Activated naive CD4-positive, alpha-beta T cell treated with anti-CD3 and anti-CD28 coated beads for 36 hours (primary cell): ENCODE results near the gene CCNH. TPM values are rescaled to one million over a fixed set of nuclear protein-coding genes. Genes with fewer than 3 reads are reported as not detected.

Experiments
- CTCF ChIA-PET: fragments of 350-600 bp; sonication (Branson Sonifier 250); formaldehyde crosslinking; loops from one replicate; lab custom pipeline; 2021; ENCODE audit warnings: antibody characterized with exemption; lab: Charles Lee
- DNase-seq: peaks from one replicate; pipeline ENCODE4 v3.0.0-alpha.2; 2020
- H3K27ac Mint-ChIP-seq: one replicate; pipeline ENCODE4 v1.8.0; 2021; ENCODE audit warnings: mild to moderate bottlenecking, mixed read lengths
- H3K27me3 Mint-ChIP-seq: one replicate; pipeline ENCODE4 v1.8.0; 2021; ENCODE audit warnings: low read depth, mixed read lengths
- H3K36me3 Mint-ChIP-seq: one replicate; pipeline ENCODE4 v1.8.0; 2021; ENCODE audit warnings: low read depth, mixed read lengths
- H3K4me1 Mint-ChIP-seq: one replicate; pipeline ENCODE4 v1.8.0; 2021; ENCODE audit warnings: low read depth, mixed read lengths
- H3K4me3 Mint-ChIP-seq: one replicate; pipeline ENCODE4 v1.8.0; 2021; ENCODE audit warnings: mild to moderate bottlenecking, moderate library complexity, mixed read lengths
- H3K9me3 Mint-ChIP-seq: one replicate; pipeline ENCODE4 v1.8.0; 2021; ENCODE audit warnings: mixed read lengths
- intact Hi-C: fragments of 100-400 bp; cut with micrococcal nuclease; formaldehyde crosslinking; loops from one replicate; pipeline ENCODE4 v1.15.1; 2023
- total RNA-seq, 2 experiments: library from RNA; stranded (reverse); gene quantifications; one replicate each; pipeline ENCODE4 v1.2.3, GENCODE V29; 2021

The CCNH gene
- total RNA-seq, 2 experiments from 2014 or later: 58.1 to 61.6 TPM

DNA sequence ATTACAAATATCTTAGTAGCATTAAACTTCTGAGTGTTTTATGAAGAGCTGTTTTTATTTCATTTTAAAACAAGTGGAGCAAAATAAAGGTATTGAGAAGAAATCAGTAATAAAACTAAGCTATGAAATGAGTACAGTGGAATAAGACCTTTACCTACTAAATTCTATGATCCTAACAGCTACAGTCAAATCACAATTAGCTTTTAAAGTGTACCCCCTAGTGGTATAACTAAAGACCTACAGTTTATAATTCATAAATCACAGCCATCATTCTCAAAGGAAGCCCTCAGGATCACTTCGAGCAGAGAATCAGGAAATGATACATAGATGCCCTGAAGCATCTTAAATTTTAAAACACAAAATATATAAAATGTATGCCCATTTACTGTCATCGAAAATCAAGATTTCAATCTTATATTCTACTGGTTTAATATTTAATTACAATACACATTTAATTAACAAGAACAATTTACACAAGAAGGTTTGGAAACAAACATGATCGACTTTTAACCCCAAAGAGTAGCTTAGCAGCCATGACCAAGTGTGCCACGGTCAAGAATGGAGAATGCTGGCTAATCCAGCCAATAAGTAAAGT, 12.3 kb downstream of the CCNH start:
- DNase-seq: no peak
- peaks cover 34% of the 10 kb centered on the region for H3K4me1 Mint-ChIP-seq
- no peak overlapping the region for H3K4me3 Mint-ChIP-seq
- CTCF ChIA-PET: interaction anchor here (0.7 to 3.3 kb wide), 25 partner anchors 8 to 520 kb away, joined by 3 to 29 read pairs (median 4); partner anchors contain the start of gene CCNH
- intact Hi-C loops: loop anchor here (1.0 to 10.0 kb wide), 6 partner anchors 133 to 519 kb away; partner anchors contain the start of gene RASA1
- H3K27me3 Mint-ChIP-seq: no peaks in the 10 kb centered on the region
- H3K9me3 Mint-ChIP-seq: no peaks in the 10 kb centered on the region
- H3K36me3 Mint-ChIP-seq: peaks cover 39% of the 10 kb centered on the region
- no peak overlapping the region for H3K27ac Mint-ChIP-seq

DNA sequence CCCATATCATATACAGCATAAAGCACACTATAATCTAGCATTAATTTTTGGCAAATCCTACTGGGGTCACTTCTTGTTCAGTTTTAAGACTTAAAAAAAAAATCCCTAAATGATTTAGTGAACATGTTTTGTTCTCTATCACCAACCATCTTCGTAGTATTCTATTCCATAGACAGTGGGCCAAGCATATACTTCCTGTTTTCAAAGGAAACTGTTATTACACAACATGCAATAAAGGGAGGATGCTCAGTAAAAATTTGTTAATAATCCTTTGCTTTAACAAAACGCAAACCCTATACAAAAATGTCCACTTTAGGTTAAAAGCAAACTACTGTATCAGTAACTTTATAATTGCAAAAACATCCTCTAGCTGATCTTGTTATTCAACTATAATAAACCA, 13.0 kb downstream of the CCNH start:
- H3K36me3 Mint-ChIP-seq: peaks cover 42% of the 10 kb centered on the region
- CTCF ChIA-PET: interaction anchor here (0.7 to 3.3 kb wide), 24 partner anchors 7 to 519 kb away, joined by 3 to 29 read pairs (median 4); partner anchors contain the start of gene CCNH

DNA sequence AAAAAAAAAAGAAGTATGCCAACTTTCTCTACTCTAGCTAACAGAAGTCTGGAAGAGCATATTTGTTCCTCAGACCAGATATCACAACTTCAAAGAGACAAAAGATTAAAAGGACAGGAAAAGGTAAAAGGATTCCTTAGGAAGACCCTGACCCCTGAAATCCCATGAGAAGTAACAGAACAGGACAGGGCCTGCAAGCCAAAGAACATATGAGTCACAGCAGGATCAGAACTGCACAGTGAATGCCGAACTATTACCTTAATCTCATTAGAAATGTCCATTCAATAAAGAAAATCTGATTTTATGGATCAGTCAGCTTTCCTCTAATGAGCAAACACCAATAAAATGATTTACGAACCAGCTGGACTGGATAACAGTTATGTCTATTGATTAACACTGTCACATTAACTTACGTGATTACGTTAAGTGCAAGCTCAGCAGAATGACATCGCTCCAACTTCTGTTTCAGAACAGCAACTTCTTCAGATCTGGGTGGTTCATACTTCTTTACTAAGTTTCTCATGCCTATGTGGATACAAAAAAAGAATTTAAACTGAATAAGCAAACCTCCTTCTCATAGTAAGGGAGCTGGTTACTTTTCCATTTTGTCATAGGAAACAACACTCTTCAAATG, 13.6 kb downstream of the CCNH start:
- Mint-ChIP-seq H3K36me3 (peaks cover 42% of the 10 kb centered on the region), H3K9me3 (no peaks in the 10 kb centered on the region), H3K4me1 (peaks cover 28% of the 10 kb centered on the region), H3K27me3 (no peaks in the 10 kb centered on the region), H3K4me3 (no peak overlapping the region), H3K27ac (peak overlapping the region; percentile 30)
- CTCF ChIA-PET: interaction anchor here (0.6 to 3.3 kb wide), 10 partner anchors 9 to 518 kb away, joined by 3 to 29 read pairs (median 4); partner anchors contain the start of gene CCNH
- DNase-seq: no peak
- intact Hi-C loops: no loop called here

More for the DNA sequence above, 13.0 kb downstream of the CCNH start:
- Mint-ChIP-seq H3K27me3 (no peaks in the 10 kb centered on the region), H3K9me3 (no peaks in the 10 kb centered on the region), H3K27ac (no peak overlapping the region), H3K4me1 (peaks cover 32% of the 10 kb centered on the region), H3K4me3 (no peak overlapping the region)
- no peak for DNase-seq
- intact Hi-C loops: loop anchor here (1.0 to 10.0 kb wide), 6 partner anchors 132 to 518 kb away; partner anchors contain the start of gene RASA1

DNA sequence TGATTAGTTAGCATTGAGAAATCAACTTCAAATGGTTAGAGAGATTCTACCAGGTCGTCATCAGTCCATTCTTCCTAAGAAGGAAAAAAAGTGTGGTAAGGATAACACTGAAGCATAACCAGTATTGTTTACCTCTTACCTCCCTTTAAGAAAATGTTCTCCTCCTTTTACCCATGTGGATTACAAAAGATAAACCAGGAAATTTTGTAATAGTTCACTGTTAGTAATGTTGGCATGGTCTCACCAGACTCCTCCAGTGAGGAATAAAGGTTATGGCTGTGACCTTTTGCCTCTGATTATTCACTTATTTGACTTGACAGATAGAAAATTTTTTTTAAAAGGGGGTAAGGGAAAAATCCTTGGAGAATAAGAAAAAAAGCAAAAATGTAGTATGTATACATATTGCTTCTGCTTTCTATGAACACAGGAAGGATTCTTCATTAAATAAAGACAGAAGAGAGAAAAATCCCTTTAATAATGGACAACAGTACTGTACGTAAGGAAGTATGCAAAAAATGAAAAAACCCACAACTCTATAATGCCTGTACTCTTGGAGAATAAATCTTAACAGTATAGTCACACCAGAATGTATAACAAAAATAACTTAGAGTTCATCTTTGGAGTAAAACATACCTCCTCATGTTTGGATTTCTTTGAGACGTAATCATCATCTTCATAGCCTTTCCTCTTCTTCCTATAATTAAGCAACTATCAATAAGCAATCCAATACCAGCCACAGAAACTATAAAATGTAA, 18.1 kb downstream of the CCNH start:
- no peak for DNase-seq
- Mint-ChIP-seq H3K4me3 (no peak overlapping the region), H3K4me1 (peaks cover 20% of the 10 kb centered on the region), H3K9me3 (no peaks in the 10 kb centered on the region), H3K27ac (no peak overlapping the region), H3K27me3 (no peaks in the 10 kb centered on the region), H3K36me3 (peaks cover 45% of the 10 kb centered on the region)
- CTCF ChIA-PET: interaction anchor here (0.8 to 1.2 kb wide), 2 partner anchors 11 to 18 kb away, joined by 3 to 4 read pairs; no protein-coding TSS in a partner anchor
- intact Hi-C loops: no loop called here

DNA sequence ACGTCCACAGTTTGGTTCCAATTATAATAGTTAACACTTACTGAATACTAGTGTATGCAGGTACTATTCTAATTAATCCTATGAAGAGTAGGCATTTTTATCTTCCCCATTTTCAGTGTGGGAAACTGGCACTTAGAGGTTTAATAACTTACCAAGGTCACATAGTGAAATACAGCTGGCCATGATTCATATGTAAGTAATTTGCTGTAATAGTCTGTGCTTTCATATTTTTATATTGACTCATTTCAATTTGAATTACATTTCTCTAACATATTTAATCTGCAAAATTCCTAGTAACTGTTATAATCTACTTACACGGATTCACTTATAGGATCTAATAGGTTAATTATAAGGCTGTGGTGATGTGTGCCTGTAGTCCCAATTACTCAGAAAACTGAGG, 19.4 kb downstream of the CCNH start:
- no peak for DNase-seq
- Mint-ChIP-seq H3K4me1 (peaks cover 16% of the 10 kb centered on the region), H3K4me3 (no peak overlapping the region), H3K36me3 (peaks cover 43% of the 10 kb centered on the region), H3K9me3 (no peaks in the 10 kb centered on the region), H3K27me3 (no peaks in the 10 kb centered on the region), H3K27ac (no peak overlapping the region)
- CTCF ChIA-PET: interaction anchor here (0.6 kb wide), 1 partner anchor 431 kb away, joined by 3 read pairs; no protein-coding TSS in a partner anchor
- intact Hi-C loops: no loop called here

DNA sequence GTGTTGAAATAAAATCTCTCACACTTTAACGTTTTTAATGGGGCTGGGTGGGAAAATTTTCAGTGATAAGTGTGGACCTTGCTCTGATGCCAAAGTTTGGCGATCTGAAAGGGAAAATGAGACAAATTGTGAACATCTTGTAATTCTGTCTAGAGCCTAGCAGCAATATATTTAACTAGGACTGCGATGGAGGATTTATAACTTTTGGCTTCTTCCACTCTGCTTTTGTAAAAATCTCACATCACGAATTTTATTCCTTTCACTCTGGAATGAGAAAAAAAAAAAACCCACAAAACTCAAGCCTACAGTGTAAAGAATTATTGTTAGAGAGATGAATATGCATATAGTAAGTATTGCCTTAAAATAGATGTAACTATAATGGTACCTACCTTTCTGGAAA, 19.9 kb downstream of the CCNH start:
- CTCF ChIA-PET: interaction anchor here (0.6 to 0.9 kb wide), 5 partner anchors 8 to 407 kb away, joined by 3 to 4 read pairs (median 3); no protein-coding TSS in a partner anchor
- Mint-ChIP-seq H3K9me3 (no peaks in the 10 kb centered on the region), H3K4me1 (peaks cover 16% of the 10 kb centered on the region), H3K4me3 (no peak overlapping the region), H3K36me3 (peaks cover 44% of the 10 kb centered on the region), H3K27me3 (no peaks in the 10 kb centered on the region), H3K27ac (no peak overlapping the region)
- no peak for DNase-seq
- intact Hi-C loops: no loop called here

DNA sequence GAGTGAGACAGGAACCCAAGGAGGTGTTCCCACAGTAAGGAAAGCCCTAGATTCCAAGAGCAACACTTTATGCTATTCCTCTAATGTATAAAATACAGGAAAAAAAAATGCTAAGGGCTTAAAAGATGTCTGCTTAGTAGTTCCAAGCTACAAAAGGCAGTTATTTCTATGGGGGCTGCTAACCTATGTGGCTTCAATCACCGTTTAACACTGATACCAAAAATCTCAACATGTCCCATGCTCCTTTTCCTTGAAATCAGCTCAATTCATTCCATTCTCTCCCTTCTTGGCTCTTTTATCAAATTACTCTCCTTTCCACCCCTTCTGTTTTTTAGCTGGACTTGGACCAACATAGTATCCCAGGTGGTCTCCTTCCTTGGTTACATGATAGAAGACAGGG, 20.6 kb downstream of the CCNH start:
- no peak for DNase-seq
- CTCF ChIA-PET: interaction anchor here (0.6 to 4.4 kb wide), 7 partner anchors 8 to 407 kb away, joined by 3 to 19 read pairs (median 3); no protein-coding TSS in a partner anchor
- H3K4me1 Mint-ChIP-seq: peaks cover 14% of the 10 kb centered on the region
- no peak overlapping the region for H3K4me3 Mint-ChIP-seq
- H3K27me3 Mint-ChIP-seq: no peaks in the 10 kb centered on the region
- H3K36me3 Mint-ChIP-seq: peaks cover 44% of the 10 kb centered on the region
- peak overlapping the region; percentile 5 for H3K27ac Mint-ChIP-seq
- intact Hi-C loops: no loop called here
- no peaks in the 10 kb centered on the region for H3K9me3 Mint-ChIP-seq

DNA sequence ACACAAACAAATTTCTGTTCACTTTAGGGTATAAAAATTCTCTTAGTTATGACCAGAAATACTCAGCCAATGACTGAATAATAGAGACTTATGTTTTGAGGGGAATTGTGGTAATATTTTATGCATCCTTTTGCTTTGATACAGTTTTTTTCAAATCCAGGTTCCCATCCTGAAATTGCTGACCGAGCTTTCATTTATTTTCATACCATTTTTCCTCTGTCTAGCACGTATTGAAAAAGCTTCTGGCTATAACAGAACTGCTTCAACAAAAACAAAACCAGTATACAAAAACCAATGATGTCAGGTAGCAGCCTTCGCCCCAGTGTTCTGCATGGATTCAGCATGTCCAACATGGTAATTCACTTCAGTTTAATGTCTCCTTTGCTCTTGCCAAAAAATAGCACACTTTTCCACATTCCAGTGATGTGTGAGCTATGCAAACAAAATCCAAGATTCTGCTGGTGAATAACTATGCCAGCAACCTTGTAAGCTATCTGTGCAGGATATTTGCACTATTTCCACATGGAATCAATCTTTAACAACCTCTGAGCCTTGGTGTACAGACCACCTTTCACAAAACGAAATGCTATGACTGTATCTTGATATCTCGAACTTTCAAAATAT, 22.0 kb downstream of the CCNH start:
- intact Hi-C loops: no loop called here
- no peak for DNase-seq
- H3K27me3 Mint-ChIP-seq: no peaks in the 10 kb centered on the region
- peak overlapping the region; percentile 1 for H3K27ac Mint-ChIP-seq
- H3K4me3 Mint-ChIP-seq: no peak overlapping the region
- CTCF ChIA-PET: interaction anchor here (1.3 to 4.4 kb wide), 2 partner anchors 9 to 11 kb away, joined by 3 to 19 read pairs; no protein-coding TSS in a partner anchor
- H3K36me3 Mint-ChIP-seq: peaks cover 41% of the 10 kb centered on the region
- peaks cover 6% of the 10 kb centered on the region for H3K4me1 Mint-ChIP-seq
- no peaks in the 10 kb centered on the region for H3K9me3 Mint-ChIP-seq

DNA sequence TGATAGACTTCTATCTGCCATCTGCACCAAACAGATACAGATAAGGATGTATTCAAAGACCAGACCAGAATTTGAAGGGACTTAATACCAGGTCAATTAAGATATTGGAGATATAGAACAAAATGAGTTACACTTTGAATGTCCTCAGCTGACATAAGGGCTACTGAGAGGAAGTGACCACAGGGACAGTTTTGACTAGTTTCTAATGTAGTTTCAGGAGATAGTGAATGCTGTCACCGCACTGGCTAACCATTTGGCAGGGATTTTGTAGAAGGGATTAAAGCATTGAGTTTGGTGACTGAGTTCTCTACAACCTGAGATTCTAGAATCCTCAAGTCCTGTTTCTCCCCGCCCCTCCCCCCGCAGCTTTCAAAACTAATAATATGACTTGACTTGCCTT, 22.7 kb downstream of the CCNH start:
- peaks cover 6% of the 10 kb centered on the region for H3K4me1 Mint-ChIP-seq
- intact Hi-C loops: no loop called here
- DNase-seq: no peak
- peak overlapping the region; percentile 1 for H3K27ac Mint-ChIP-seq
- CTCF ChIA-PET: interaction anchor here (1.3 to 4.4 kb wide), 2 partner anchors 10 kb away, joined by 3 to 19 read pairs; no protein-coding TSS in a partner anchor
- no peaks in the 10 kb centered on the region for H3K27me3 Mint-ChIP-seq
- no peak overlapping the region for H3K4me3 Mint-ChIP-seq
- no peaks in the 10 kb centered on the region for H3K9me3 Mint-ChIP-seq
- peaks cover 39% of the 10 kb centered on the region for H3K36me3 Mint-ChIP-seq

DNA sequence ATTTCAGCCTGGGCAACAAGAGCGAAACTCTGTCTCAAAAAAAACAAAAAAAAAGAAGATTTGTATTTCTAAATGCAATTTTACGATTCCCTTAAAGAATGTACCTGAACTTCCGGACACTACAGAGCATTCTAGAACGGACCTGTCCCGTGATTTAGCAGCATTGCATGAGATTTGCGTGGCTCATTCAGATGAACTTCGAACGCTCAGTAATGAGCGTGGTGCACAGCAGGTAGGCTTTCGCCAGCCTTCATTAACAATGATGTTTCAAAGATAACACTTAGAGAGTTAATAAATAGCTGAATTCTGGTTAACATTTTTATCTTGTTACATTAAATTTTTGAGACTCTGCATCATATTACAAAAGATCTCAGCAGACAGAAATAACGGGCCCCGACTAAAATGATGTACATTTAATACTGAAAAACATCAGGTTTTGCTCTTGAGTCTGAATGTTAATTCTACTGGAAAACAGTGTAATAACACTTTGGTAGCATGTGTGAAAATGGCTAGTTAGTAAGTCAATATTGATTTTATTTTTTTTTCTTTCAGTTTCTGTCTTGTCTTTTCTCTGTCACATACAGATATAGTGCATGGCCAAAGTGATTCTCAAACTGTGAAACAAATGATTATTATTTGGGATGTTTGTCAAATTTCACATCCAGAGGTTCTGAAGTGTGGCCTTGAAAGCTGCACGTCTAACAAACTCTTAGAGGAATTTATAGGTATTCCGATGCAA, 23.3 kb downstream of the CCNH start:
- no peaks in the 10 kb centered on the region for H3K27me3 Mint-ChIP-seq
- CTCF ChIA-PET: interaction anchor here (0.7 to 4.4 kb wide), 2 partner anchors 10 to 361 kb away, joined by 3 to 19 read pairs; no protein-coding TSS in a partner anchor
- H3K27ac Mint-ChIP-seq: no peak overlapping the region
- DNase-seq: no peak
- peaks cover 34% of the 10 kb centered on the region for H3K36me3 Mint-ChIP-seq
- intact Hi-C loops: no loop called here
- no peak overlapping the region for H3K4me3 Mint-ChIP-seq
- H3K9me3 Mint-ChIP-seq: no peaks in the 10 kb centered on the region
- H3K4me1 Mint-ChIP-seq: peaks cover 6% of the 10 kb centered on the region

DNA sequence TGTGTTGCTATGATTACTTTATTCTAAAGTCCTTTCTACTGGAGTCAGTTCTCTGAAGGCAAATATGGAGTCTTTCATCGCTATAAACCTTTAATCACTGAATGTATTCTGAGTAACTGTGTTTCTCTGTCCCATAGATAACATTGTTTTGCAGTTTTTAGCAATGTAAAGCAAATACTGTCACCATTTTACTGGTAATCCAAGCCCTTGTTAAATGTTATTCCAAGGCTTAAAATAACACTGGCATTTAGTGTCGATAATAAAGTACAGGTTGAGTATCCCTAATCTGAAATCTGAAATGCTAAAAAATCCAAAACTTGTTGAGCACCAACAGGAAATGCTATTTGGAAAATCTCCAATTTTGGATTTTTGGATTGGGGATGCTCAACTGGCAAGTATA, 24.6 kb downstream of the CCNH start:
- Mint-ChIP-seq H3K9me3 (no peaks in the 10 kb centered on the region), H3K27me3 (no peaks in the 10 kb centered on the region), H3K27ac (no peak overlapping the region), H3K4me1 (peaks cover 6% of the 10 kb centered on the region), H3K36me3 (peaks cover 34% of the 10 kb centered on the region), H3K4me3 (no peak overlapping the region)
- intact Hi-C loops: no loop called here
- CTCF ChIA-PET: interaction anchor here (4.4 kb wide), 1 partner anchor 12 kb away, joined by 19 read pairs; no protein-coding TSS in a partner anchor
- DNase-seq: no peak
